Pancreas (tissue), 10 donors: ENCODE measurements around the gene TTC23. TPM values are rescaled to one million over a fixed set of nuclear protein-coding genes. Genes with fewer than 3 reads are reported as not detected.

Source experiments
- ATAC-seq, 4 donors: fragments of 200-7000 bp; cut with Tn5 transposase; one replicate each; pipeline versions ENCODE4 v1.8.0 to v1.9.1; 2020; ENCODE audit warnings: mild to moderate bottlenecking in 4 of 4, moderate library complexity in 4 of 4
- DNase-seq, 6 donors: peaks; one replicate each; pipeline ENCODE4 v3.0.0-alpha.2; 2020
- FAIRE-seq: peaks from 2 replicates; lab custom pipeline; 2012; peaks lifted over from hg19 to GRCh38; lab: Jason Lieb, UNC
- H3K27ac ChIP-seq, 4 donors: fragments of 200-600 bp; sonication (generic); 1 replicate in 3 of 4; 2 replicates in 1 of 4; pipeline versions ENCODE4 v1.5.0 to v1.8.0; 2020
- H3K27me3 ChIP-seq, 4 donors: fragments of 200-600 bp; one replicate each; pipeline ENCODE4 v1.8.0; 2021
- H3K36me3 ChIP-seq, 3 donors: fragments of 200-600 bp; sonication (generic) in 1 of 3; one replicate each; pipeline versions ENCODE4 v1.5.0 to v1.8.0; 2020 to 2021
- H3K4me1 ChIP-seq, 3 donors: fragments of 200-600 bp; one replicate each; pipeline ENCODE4 v1.8.0; 2021
- H3K4me3 ChIP-seq, 4 donors: fragments of 200-600 bp; sonication (generic) in 2 of 4; one replicate each; pipeline versions ENCODE4 v1.5.0 to v1.8.0; 2020 to 2021
- H3K9me3 ChIP-seq, 4 donors: fragments of 200-600 bp; one replicate each; pipeline ENCODE4 v1.8.0; 2021
- WGBS, 2 donors: extraction: QIAGEN DNeasy Blood & Tissue Kit; methylation state at CpG; one replicate each; pipeline ENCODE4 v1.1.7; 2013; 5-methylcytosine and 5-hydroxymethylcytosine counted together
- intact Hi-C, 3 donors: fragments of 100-400 bp; cut with DNase I; formaldehyde crosslinking; loops; one replicate each; pipeline versions ENCODE4 v1.11.1 to v1.14.2; 2022
- polyA plus RNA-seq, 2 donors: library from polyadenylated mRNA; stranded (reverse); fragments of 200-250 nt; gene quantifications; one replicate each; pipeline ENCODE4 v1.2.3, GENCODE V29; 2013
- total RNA-seq, 6 donors: library from RNA; stranded (reverse); fragmentation: NEBNext Ultra II Directional in 4 of 6; extraction: Animal tissue kit (Norgen Biotek cat#: 25700) in 4 of 6; gene quantifications; one replicate each; pipeline versions ENCODE4 v1.2.1 to v1.2.4, GENCODE V29; 2021 to 2023
- TF ChIP-seq, protein P1 (sequence below), 4 donors: fragments of 200-600 bp; sonication (generic) in 3 of 4; IDR thresholded peaks; one replicate each; pipeline versions ENCODE4 v1.5.0 to v1.8.0; 2021; ENCODE audit warnings: antibody characterized with exemption in 4 of 4
- donor health status: healthy with polysubstance abuse.
- donor health status: DM: no; HTN: no; CAD: no; lungs with moderate emphysema.
- donor health status: DM: no; HTN: no; CAD: no.
- donor health status: control.
- donor health status: control.
- donor health status: Bipolar disorder and iron deficiency.
- donor health status: DM: yes; HTN: yes; CAD: no.
- donor health status: DM: no; HTN: no; CAD: no.
- donor health status: DM: no; HTN: no; CAD: no.
- donor health status: DM: yes; HTN: yes; CAD: no.

The TTC23 gene
- total and polyA plus RNA-seq, 8 donors: 5.5 to 13.5 (median 7.8) TPM

DNA sequence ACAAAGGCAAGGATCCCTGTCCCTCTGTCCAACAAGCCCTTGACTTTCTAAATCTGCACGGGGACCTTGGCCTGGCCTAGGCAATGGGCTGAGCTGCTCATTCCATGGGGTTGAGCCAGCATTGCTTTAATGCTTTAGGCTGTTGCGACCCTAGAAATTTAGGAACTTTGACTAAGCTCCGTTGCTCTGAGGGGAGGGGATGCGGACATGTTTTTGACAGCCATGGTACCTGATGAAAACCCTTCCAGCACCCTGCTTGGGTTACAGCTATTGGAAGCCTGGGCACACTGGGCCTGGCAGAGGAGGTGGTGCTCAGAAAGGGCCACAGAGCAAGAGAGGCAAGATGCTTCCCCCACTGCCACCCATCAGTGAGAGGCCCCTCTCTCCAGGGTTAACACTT is 107.4 kb downstream of the TTC23 start:
- TF ChIP-seq, protein P1, sequence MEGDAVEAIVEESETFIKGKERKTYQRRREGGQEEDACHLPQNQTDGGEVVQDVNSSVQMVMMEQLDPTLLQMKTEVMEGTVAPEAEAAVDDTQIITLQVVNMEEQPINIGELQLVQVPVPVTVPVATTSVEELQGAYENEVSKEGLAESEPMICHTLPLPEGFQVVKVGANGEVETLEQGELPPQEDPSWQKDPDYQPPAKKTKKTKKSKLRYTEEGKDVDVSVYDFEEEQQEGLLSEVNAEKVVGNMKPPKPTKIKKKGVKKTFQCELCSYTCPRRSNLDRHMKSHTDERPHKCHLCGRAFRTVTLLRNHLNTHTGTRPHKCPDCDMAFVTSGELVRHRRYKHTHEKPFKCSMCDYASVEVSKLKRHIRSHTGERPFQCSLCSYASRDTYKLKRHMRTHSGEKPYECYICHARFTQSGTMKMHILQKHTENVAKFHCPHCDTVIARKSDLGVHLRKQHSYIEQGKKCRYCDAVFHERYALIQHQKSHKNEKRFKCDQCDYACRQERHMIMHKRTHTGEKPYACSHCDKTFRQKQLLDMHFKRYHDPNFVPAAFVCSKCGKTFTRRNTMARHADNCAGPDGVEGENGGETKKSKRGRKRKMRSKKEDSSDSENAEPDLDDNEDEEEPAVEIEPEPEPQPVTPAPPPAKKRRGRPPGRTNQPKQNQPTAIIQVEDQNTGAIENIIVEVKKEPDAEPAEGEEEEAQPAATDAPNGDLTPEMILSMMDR (IDR thresholded peaks at IDR 0.05): no peak
- FAIRE-seq (no peak), ATAC-seq (no peak), DNase-seq (no peak)
- no peaks in the 10 kb centered on the region for H3K27me3 ChIP-seq
- WGBS, 2 donors: 85 to 99% methylated on average over 4 of the region's 4 CpGs
- intact Hi-C loops: no loop called here
- H3K36me3 ChIP-seq: no peaks in the 10 kb centered on the region
- no peak overlapping the region for H3K27ac ChIP-seq
- no peak overlapping the region for H3K4me3 ChIP-seq
- H3K9me3 ChIP-seq: no peaks in the 10 kb centered on the region
- H3K4me1 ChIP-seq: peaks cover 0 to 3% (median 3%) of the 10 kb centered on the region in 3 donors

DNA sequence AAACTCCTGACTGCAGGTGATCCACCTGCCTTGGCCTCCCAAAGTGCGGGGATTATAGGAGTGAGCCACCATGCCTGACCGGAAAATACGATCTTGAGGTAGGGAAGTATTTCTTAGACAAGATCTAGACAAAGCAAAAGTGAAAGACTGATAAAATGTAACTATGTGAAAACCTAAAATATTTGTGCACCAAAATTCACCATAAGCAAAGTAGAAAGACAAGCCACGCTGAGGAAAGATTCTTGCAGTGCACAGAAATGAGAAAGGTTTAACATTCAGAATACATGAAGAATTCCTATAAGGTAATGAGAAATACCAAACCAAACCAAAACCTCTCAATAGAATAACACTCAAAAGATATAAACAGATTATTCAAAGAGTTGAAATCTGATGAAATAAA is 108.8 kb downstream of the TTC23 start:
- no peak for ATAC-seq

GRCh38 chr15:99139276-99139675 is 110.1 kb downstream of the TTC23 start:
- peaks cover 0 to 3% (median 3%) of the 10 kb centered on the region in 3 donors for H3K4me1 ChIP-seq
- no peaks in the 10 kb centered on the region for H3K36me3 ChIP-seq
- TF ChIP-seq, protein P1 (IDR thresholded peaks at IDR 0.05): no peak
- no peak overlapping the region for H3K4me3 ChIP-seq
- no peak for FAIRE-seq
- WGBS, 2 donors: 90 to 95% methylated on average over 4 of the region's 4 CpGs
- intact Hi-C loops: no loop called here
- H3K27ac ChIP-seq: no peak overlapping the region
- no peaks in the 10 kb centered on the region for H3K9me3 ChIP-seq
- DNase-seq: no peak
- H3K27me3 ChIP-seq: no peaks in the 10 kb centered on the region
- ATAC-seq: no peak

More for the DNA sequence above, 108.8 kb downstream of the TTC23 start:
- H3K4me3 ChIP-seq: no peak overlapping the region
- FAIRE-seq: no peak
- peaks cover 0 to 3% (median 3%) of the 10 kb centered on the region in 3 donors for H3K4me1 ChIP-seq
- TF ChIP-seq, protein P1 (IDR thresholded peaks at IDR 0.05): no peak
- no peaks in the 10 kb centered on the region for H3K27me3 ChIP-seq
- no peak overlapping the region for H3K27ac ChIP-seq
- no peak for DNase-seq
- H3K36me3 ChIP-seq: no peaks in the 10 kb centered on the region
- no peaks in the 10 kb centered on the region for H3K9me3 ChIP-seq
- 95 to 97% methylated on average over 4 of the region's 4 CpGs for WGBS, 2 donors
- intact Hi-C loops: no loop called here

DNA sequence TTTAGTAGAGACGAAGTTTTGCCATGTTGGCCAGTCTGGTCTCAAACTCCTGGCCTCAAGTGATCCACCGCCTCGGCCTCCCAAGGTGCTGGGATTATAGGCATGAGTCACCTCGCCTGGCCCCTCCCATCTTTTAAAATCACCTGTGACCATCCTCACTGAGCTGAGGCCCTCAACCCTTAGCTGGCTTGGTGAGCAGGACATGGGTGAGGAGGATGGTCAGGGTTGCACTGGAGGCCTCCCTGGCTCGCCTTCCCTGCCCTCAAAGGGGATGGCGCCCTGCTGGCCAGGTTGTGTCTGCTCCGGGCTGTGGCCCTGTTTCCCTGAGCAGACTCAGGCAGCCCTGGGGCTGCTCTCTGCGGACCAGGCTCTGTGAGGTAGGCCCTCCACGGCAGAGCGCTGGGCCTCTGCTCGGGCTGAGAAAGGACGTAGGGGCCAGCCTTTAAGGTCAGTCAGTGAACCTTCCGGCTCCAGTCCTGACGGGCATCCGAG is 110.8 kb downstream of the TTC23 start:
- DNase-seq (no peak), FAIRE-seq (no peak), ATAC-seq (no peak)
- WGBS, 2 donors: 94 to 97% methylated on average over 15 of the region's 15 CpGs
- H3K9me3 ChIP-seq: no peaks in the 10 kb centered on the region
- intact Hi-C loops: no loop called here
- H3K4me1 ChIP-seq: peaks cover 0 to 3% (median 2%) of the 10 kb centered on the region in 3 donors
- H3K27me3 ChIP-seq: no peaks in the 10 kb centered on the region
- H3K4me3 ChIP-seq: no peak overlapping the region
- H3K36me3 ChIP-seq: no peaks in the 10 kb centered on the region
- TF ChIP-seq, protein P1 (IDR thresholded peaks at IDR 0.05): no peak
- no peak overlapping the region for H3K27ac ChIP-seq

DNA sequence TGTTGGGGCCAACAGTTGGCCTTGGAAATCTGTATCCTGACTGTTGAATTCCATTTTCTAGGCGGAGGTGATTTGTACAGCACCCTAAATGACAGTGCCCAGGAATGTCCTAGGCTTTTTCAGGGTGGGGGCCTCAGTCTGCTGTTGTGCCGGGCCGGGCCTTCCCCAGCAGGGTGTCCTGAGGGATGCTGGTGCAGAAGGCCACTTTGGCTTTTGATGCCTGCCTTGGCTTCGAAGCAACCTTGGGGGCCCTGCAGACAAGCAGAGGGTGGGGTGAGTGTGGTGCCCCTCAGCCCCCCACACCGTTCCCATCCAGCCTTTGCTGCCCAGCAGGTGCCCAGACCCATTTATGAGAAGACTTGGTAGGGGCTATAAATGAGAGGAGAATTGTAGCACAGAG is 111.5 kb downstream of the TTC23 start:
- DNase-seq (no peak), ATAC-seq (no peak), FAIRE-seq (no peak)
- intact Hi-C loops: no loop called here
- Histone ChIP-seq H3K27ac (no peak overlapping the region), H3K9me3 (no peaks in the 10 kb centered on the region), H3K4me3 (no peak overlapping the region), H3K27me3 (no peaks in the 10 kb centered on the region), H3K4me1 (no peaks in the 10 kb centered on the region), H3K36me3 (no peaks in the 10 kb centered on the region)
- WGBS, 2 donors: 88 to 93% methylated on average over 5 of the region's 5 CpGs
- TF ChIP-seq, protein P1 (IDR thresholded peaks at IDR 0.05): no peak
